Keratinocyte (primary cell): Measurements from ENCODE around the gene ASCL2. TPM values are rescaled to one million over a fixed set of nuclear protein-coding genes. Genes with fewer than 3 reads are reported as not detected.

Experiments
- DNase-seq: peaks from one replicate; pipeline ENCODE4 v3.0.0-alpha.2; 2011; ENCODE audit warnings: low read depth, missing footprints, low spot score
- FAIRE-seq: peaks from 2 replicates; lab custom pipeline; 2011; peaks lifted over from hg19 to GRCh38; lab: Jason Lieb, UNC
- H2AFZ ChIP-seq: 2 replicates; pipeline ENCODE4 v1.6.0; 2012; ENCODE audit warnings: low read length, control low read depth, inconsistent platforms; ENCODE audit not compliant: control insufficient read depth
- H3K27ac ChIP-seq: 2 replicates; pipeline ENCODE4 v1.5.1; 2011; ENCODE audit warnings: low read length; ENCODE audit not compliant: control insufficient read depth, insufficient read depth
- H3K27me3 ChIP-seq: 3 replicates; pipeline ENCODE4 v1.6.0; 2011; ENCODE audit warnings: low read length; ENCODE audit not compliant: control insufficient read depth, insufficient read depth; ENCODE audit errors: extremely low read depth
- H3K36me3 ChIP-seq, 2 experiments: 2 replicates in 1 of 2; 3 replicates in 1 of 2; pipeline ENCODE4 v1.5.1; 2011; ENCODE audit warnings: low read length in 2 of 2, mild to moderate bottlenecking in 1 of 2; ENCODE audit not compliant: control insufficient read depth in 2 of 2, insufficient read depth in 2 of 2; ENCODE audit errors: extremely low read depth in 1 of 2
- H3K4me1 ChIP-seq: 3 replicates; pipeline ENCODE4 v1.5.1; 2011; ENCODE audit warnings: low read length; ENCODE audit not compliant: control insufficient read depth, insufficient read depth; ENCODE audit errors: extremely low read depth
- H3K4me2 ChIP-seq: 3 replicates; pipeline ENCODE4 v1.6.0; 2011; ENCODE audit warnings: low read depth, low read length; ENCODE audit not compliant: control insufficient read depth, insufficient read depth; ENCODE audit errors: extremely low read depth
- H3K4me3 ChIP-seq, 3 experiments: fragments of 200-600 bp in 1 of 3; sonication (generic) in 1 of 3; 2 replicates in 2 of 3; 3 replicates in 1 of 3; pipeline ENCODE4 v1.5.1; 2011 to 2016; ENCODE audit warnings: low read length in 3 of 3, mild to moderate bottlenecking in 3 of 3, control low read depth in 2 of 3, inconsistent platforms in 1 of 3, low read depth in 1 of 3, mixed read lengths in 1 of 3, mixed run types in 1 of 3, moderate library complexity in 1 of 3; ENCODE audit not compliant: control insufficient read depth in 2 of 3, insufficient read depth in 2 of 3; ENCODE audit errors: extremely low read depth in 1 of 3
- H3K79me2 ChIP-seq: 2 replicates; pipeline ENCODE4 v1.6.0; 2012; ENCODE audit warnings: low read length; ENCODE audit not compliant: control insufficient read depth, insufficient read depth
- H3K9ac ChIP-seq: 3 replicates; pipeline ENCODE4 v1.6.0; 2011; ENCODE audit warnings: low read length; ENCODE audit not compliant: control insufficient read depth, insufficient read depth; ENCODE audit errors: extremely low read depth
- H3K9me1 ChIP-seq: 3 replicates; pipeline ENCODE4 v1.6.0; 2011; ENCODE audit warnings: low read length; ENCODE audit not compliant: control insufficient read depth, insufficient read depth; ENCODE audit errors: extremely low read depth
- H3K9me3 ChIP-seq: 2 replicates; pipeline ENCODE4 v1.5.1; 2012; ENCODE audit warnings: low read depth, low read length; ENCODE audit not compliant: control insufficient read depth
- H4K20me1 ChIP-seq: 3 replicates; pipeline ENCODE4 v1.6.0; 2011; ENCODE audit warnings: low read length; ENCODE audit not compliant: control insufficient read depth, insufficient read depth; ENCODE audit errors: extremely low read depth
- CTCF ChIP-seq, 3 experiments: IDR thresholded peaks in 1 of 3; conservative IDR thresholded peaks in 1 of 3; optimal IDR thresholded peaks in 1 of 3; 2 replicates in 2 of 3; 3 replicates in 1 of 3; pipeline versions ENCODE3 to v1.5.1; 2011; ENCODE audit warnings: low read length in 3 of 3, mild to moderate bottlenecking in 3 of 3, moderate library complexity in 2 of 3, control low read depth in 1 of 3, inconsistent platforms in 1 of 3; ENCODE audit not compliant: insufficient read depth in 2 of 3; ENCODE audit errors: extremely low read depth in 1 of 3
- EZH2 ChIP-seq: IDR thresholded peaks from one replicate; pipeline ENCODE4 v1.6.1; 2012; ENCODE audit warnings: inconsistent platforms, mild to moderate bottlenecking, low read length, moderate library complexity
- dilution Hi-C: fragments of 300-500 bp; cut with MboI; formaldehyde crosslinking; loops from one replicate; pipeline ENCODE4 v1.7.0; 2020; ENCODE audit warnings: low sequenced_read_pairs; ENCODE audit not compliant: extremely low pct_ligation_motif_present
- polyA minus RNA-seq, 3 experiments: library from RNA; depleted of rRNA, polyadenylated mRNA; stranded (reverse); fragments of >200 nt; gene quantifications; 1 replicate in 1 of 3; 2 replicates in 1 of 3; 3 replicates in 1 of 3; pipeline ENCODE4 v1.2.3, GENCODE V29; 2011
- polyA plus RNA-seq, 5 experiments: library from polyadenylated mRNA; depleted of rRNA in 3 of 5; stranded (reverse) in 3 of 5; stranded (forward) in 1 of 5; unstranded in 1 of 5; fragments of >200 nt; gene quantifications; 1 replicate in 1 of 5; 2 replicates in 3 of 5; 3 replicates in 1 of 5; pipeline versions ENCODE4 v1.2.1 to v1.2.3, GENCODE V29; 2011 to 2012; ENCODE audit warnings: missing spikeins in 2 of 5, low read depth in 1 of 5, low replicate concordance in 1 of 5

Gene ASCL2
- 0.07 to 0.36 TPM (median 0.26 TPM) in 3 replicates for polyA plus RNA-seq
- not detected for polyA plus RNA-seq (2011; ENCODE audit: low read depth)
- polyA plus RNA-seq (2011; cell fraction: cytosol; rRNA removed) = 0.19 TPM in 1 of 2 replicates, not detected in the other
- 0.07 TPM in 1 of 2 replicates, not detected in the other for polyA plus RNA-seq (2011; cell fraction: nucleus; rRNA removed)
- polyA plus RNA-seq (2012; ENCODE audit: low replicate concordance) = 0.09 TPM in 1 of 2 replicates, not detected in the other
- 0.10 to 0.13 TPM in 2 of 3 replicates, not detected in the other for polyA minus RNA-seq
- not detected for polyA minus RNA-seq (2011; cell fraction: cytosol; rRNA and poly(A)+ RNA removed)
- polyA minus RNA-seq (2011; cell fraction: nucleus; rRNA and poly(A)+ RNA removed) = not detected in 2 replicates

GRCh38 chr11:2270322-2271076, at the start of gene ASCL2:
Gene ASCL2 (minus strand): TSS chr11:2270588. CDS start chr11:2270332, 256 bp downstream.
- no peaks in the 10 kb centered on the region for H3K9me3 ChIP-seq
- no peak for FAIRE-seq
- peaks cover 3% of the 10 kb centered on the region for H3K4me1 ChIP-seq
- DNase-seq = no peak
- peak within 1 kb of the TSS in 2 of 3 experiments; percentile 27 to 51 for H3K4me3 ChIP-seq
- no peak within 1 kb of the TSS for H3K27ac ChIP-seq
- dilution Hi-C loops = no loop called here
- no peaks in the 10 kb centered on the region for H3K79me2 ChIP-seq
- H3K36me3 ChIP-seq = no peaks in the 10 kb centered on the region
- H4K20me1 ChIP-seq = no peaks in the 10 kb centered on the region
- H3K9me1 ChIP-seq = no peaks in the 10 kb centered on the region
- H3K27me3 ChIP-seq = peaks cover 46% of the 10 kb centered on the region
- peak within 1 kb of the TSS; percentile 19 for H2AFZ ChIP-seq
- H3K9ac ChIP-seq = no peak within 1 kb of the TSS
- H3K4me2 ChIP-seq = peak within 1 kb of the TSS; percentile 52
- TF ChIP-seq CTCF (optimal IDR thresholded peaks at IDR 0.05 in 1 of 3, IDR thresholded peaks at IDR 0.05 in 1 of 3, conservative IDR thresholded peaks at IDR 0.05 in 1 of 3; ENCODE audit: extremely low read depth in 1 of 3, insufficient read depth in 2 of 3, low read length in 3 of 3) (no peak), EZH2 (no peak)

GRCh38 chr11:2319791-2320472, 49.5 kb upstream of the ASCL2 start:
- TF ChIP-seq EZH2 (no peak), CTCF (optimal IDR thresholded peaks at IDR 0.05 in 1 of 3, IDR thresholded peaks at IDR 0.05 in 1 of 3, conservative IDR thresholded peaks at IDR 0.05 in 1 of 3; ENCODE audit: extremely low read depth in 1 of 3, insufficient read depth in 2 of 3, low read length in 3 of 3) (no peak)
- Histone ChIP-seq H3K9me1 (no peaks in the 10 kb centered on the region), H3K27ac (no peak overlapping the region), H3K79me2 (no peaks in the 10 kb centered on the region), H3K9ac (no peak overlapping the region), H4K20me1 (no peaks in the 10 kb centered on the region), H2AFZ (no peak overlapping the region), H3K4me2 (no peak overlapping the region), H3K27me3 (no peaks in the 10 kb centered on the region), H3K9me3 (no peaks in the 10 kb centered on the region), H3K36me3 (no peaks in the 10 kb centered on the region), H3K4me1 (no peaks in the 10 kb centered on the region), H3K4me3 (no peak overlapping the region)
- DNase-seq (no peak), FAIRE-seq (no peak)
- dilution Hi-C loops = no loop called here
